RWPE1 (cell line): ENCODE measurements around the gene TNPO3.
A peak's percentile ranks its signal among the peaks of the same experiment; 100 is the strongest.
"Not testable (repeated sequence)": the region's sequence is repeated elsewhere in the genome, so short reads cannot be mapped to it uniquely, and the experiment has no call there.

Source experiments
- CTCF ChIA-PET: fragments of 350-600 bp; sonication (Branson Sonifier 250); formaldehyde crosslinking; extraction: SDS; loops from one replicate; lab custom pipeline; 2021; lab: Yijun Ruan, JAX
- POLR2A ChIA-PET: fragments of 400-600 bp; formaldehyde crosslinking; extraction: SDS; loops from one replicate; lab custom pipeline; 2020; ENCODE audit warnings: antibody characterized with exemption; ENCODE audit not compliant: low non-redundant PET; lab: Yijun Ruan, JAX
- DNase-seq: peaks from one replicate; pipeline ENCODE4 v3.0.0; 2012; ENCODE audit warnings: low spot score
- H3K27ac ChIP-seq: fragments of 450-650 bp; 2 replicates; pipeline ENCODE4 v1.5.1; 2017
- CTCF ChIP-seq: fragments of 450-650 bp; conservative IDR thresholded peaks from 2 replicates; pipeline ENCODE4 v1.5.1; 2017; ENCODE audit warnings: low read depth, mild to moderate bottlenecking

TNPO3 gene

DNA sequence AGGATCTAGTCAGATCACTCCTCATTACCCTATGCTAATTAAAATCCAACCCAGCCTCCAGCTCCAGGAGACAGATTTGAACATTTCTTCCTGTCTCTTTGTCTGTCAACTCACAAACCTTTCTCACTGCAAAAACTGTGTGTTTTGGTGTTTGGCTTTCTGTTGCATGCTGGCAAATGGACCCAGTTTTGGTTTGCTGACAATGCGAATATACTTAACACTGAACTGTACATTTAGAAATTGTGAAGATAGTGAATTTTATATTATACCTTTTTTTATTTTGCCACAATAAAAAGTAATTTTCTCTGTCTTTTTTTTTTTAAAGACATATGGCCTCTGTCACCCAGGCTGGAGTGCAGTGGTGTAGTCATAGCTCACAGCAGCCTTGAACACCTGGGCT lies 18.3 kb upstream of the TNPO3 start:
- no peak for DNase-seq
- H3K27ac ChIP-seq = no peak overlapping the region
- POLR2A ChIA-PET = no interaction called here
- TF ChIP-seq CTCF = no peak
- CTCF ChIA-PET = no interaction called here

GRCh38 chr7:129072479-129073011 lies 17.6 kb upstream of the TNPO3 start:
- ChIA-PET CTCF (no interaction called here), POLR2A (no interaction called here)
- no peak overlapping the region for H3K27ac ChIP-seq
- no peak for DNase-seq
- no peak for TF ChIP-seq CTCF

- DNase-seq = no peak
- ChIA-PET POLR2A (no interaction called here), CTCF (interaction anchor here (0.9 kb wide), 1 partner anchor 22 kb away, joined by 3 read pairs; no protein-coding TSS in a partner anchor)
- no peak overlapping the region for H3K27ac ChIP-seq
- no peak for TF ChIP-seq CTCF
These were observed 14.1 kb upstream of the TNPO3 start for GRCh38 chr7:129069021-129069420.

GRCh38 chr7:129067943-129068548 lies 13.1 kb upstream of the TNPO3 start:
- DNase-seq = no peak
- no peak overlapping the region for H3K27ac ChIP-seq
- POLR2A ChIA-PET = no interaction called here
- no peak for TF ChIP-seq CTCF
- CTCF ChIA-PET = interaction anchor here (0.6 to 0.9 kb wide), 2 partner anchors 23 to 47 kb away, joined by 3 read pairs; no protein-coding TSS in a partner anchor

GRCh38 chr7:129067132-129067561 lies 12.2 kb upstream of the TNPO3 start:
- DNase-seq, CTCF ChIA-PET, H3K27ac ChIP-seq, POLR2A ChIA-PET: not testable (repeated sequence)

GRCh38 chr7:129066290-129067131 lies 11.6 kb upstream of the TNPO3 start:
- CTCF ChIA-PET = no interaction called here
- POLR2A ChIA-PET = no interaction called here
- no peak overlapping the region for H3K27ac ChIP-seq
- TF ChIP-seq CTCF = no peak
- DNase-seq = peak; percentile 35
